GM23338 (cell line): ENCODE measurements around the gene ZBTB46. TPM values are rescaled to one million over a fixed set of nuclear protein-coding genes. Genes with fewer than 3 reads are reported as not detected.

Experiments used
- ATAC-seq: fragments of 200-7000 bp; cut with Tn5 transposase; 3 replicates; pipeline ENCODE4 v1.9.1; 2020
- DNase-seq: peaks from one replicate; pipeline ENCODE4 v3.0.0-alpha.2; 2015; ENCODE audit warnings: low spot score
- H2AFZ ChIP-seq: fragments of 200-600 bp; sonication (generic); 2 replicates; pipeline ENCODE4 v1.8.0; 2016; ENCODE audit warnings: antibody characterized with exemption, mild to moderate bottlenecking, moderate library complexity
- H3F3A ChIP-seq: fragments of 200-600 bp; sonication (generic); replicated peaks from 2 replicates; pipeline ENCODE4 v1.8.0; 2017; ENCODE audit warnings: antibody characterized with exemption, mixed run types, low read depth
- H3K27ac ChIP-seq: fragments of 200-600 bp; sonication (generic); 2 replicates; pipeline ENCODE4 v1.6.1; 2016; ENCODE audit warnings: low read depth
- H3K27me3 ChIP-seq: fragments of 200-600 bp; sonication (generic); 2 replicates; pipeline ENCODE4 v1.8.0; 2016; ENCODE audit warnings: mild to moderate bottlenecking, mixed run types, moderate library complexity; ENCODE audit not compliant: insufficient read depth
- H3K36me3 ChIP-seq: fragments of 200-600 bp; sonication (generic); 2 replicates; pipeline ENCODE4 v1.8.0; 2016; ENCODE audit warnings: mild to moderate bottlenecking; ENCODE audit not compliant: insufficient read depth
- H3K4me1 ChIP-seq: fragments of 200-600 bp; sonication (generic); 2 replicates; pipeline ENCODE4 v1.8.0; 2016; ENCODE audit warnings: mild to moderate bottlenecking, moderate library complexity; ENCODE audit not compliant: insufficient read depth
- H3K4me2 ChIP-seq: fragments of 200-600 bp; sonication (generic); 2 replicates; pipeline ENCODE4 v1.7.1; 2017; ENCODE audit warnings: mixed run types
- H3K4me3 ChIP-seq: fragments of 200-600 bp; sonication (generic); 2 replicates; pipeline ENCODE4 v1.6.1; 2016; ENCODE audit warnings: mixed run types
- H3K79me2 ChIP-seq: fragments of 200-600 bp; sonication (generic); replicated peaks from 2 replicates; pipeline ENCODE4 v1.8.0; 2017; ENCODE audit warnings: mild to moderate bottlenecking; ENCODE audit not compliant: insufficient read depth
- H3K9me2 ChIP-seq: fragments of 200-600 bp; sonication (generic); 2 replicates; pipeline ENCODE4 v1.8.0; 2017; ENCODE audit not compliant: insufficient read depth
- H4K20me1 ChIP-seq: fragments of 200-600 bp; sonication (generic); replicated peaks from 2 replicates; pipeline ENCODE4 v1.8.0; 2017; ENCODE audit warnings: mild to moderate bottlenecking; ENCODE audit not compliant: insufficient read depth
- H3K27ac Mint-ChIP-seq: 2 replicates; pipeline ENCODE4 v1.8.0; 2020; ENCODE audit warnings: inconsistent platforms, mild to moderate bottlenecking, moderate library complexity, mixed read lengths
- H3K27me3 Mint-ChIP-seq: 3 replicates; pipeline ENCODE4 v1.8.0; 2022; ENCODE audit warnings: low read depth, mild to moderate bottlenecking, moderate library complexity, mixed read lengths, inconsistent platforms; ENCODE audit not compliant: insufficient read depth, poor library complexity
- H3K36me3 Mint-ChIP-seq: 3 replicates; pipeline ENCODE4 v1.8.0; 2021; ENCODE audit warnings: low read depth, mild to moderate bottlenecking, inconsistent platforms, moderate library complexity, mixed read lengths
- H3K4me1 Mint-ChIP-seq: 3 replicates; pipeline ENCODE4 v1.8.0; 2020; ENCODE audit warnings: mild to moderate bottlenecking, inconsistent platforms, mixed read lengths
- H3K4me3 Mint-ChIP-seq: 3 replicates; pipeline ENCODE4 v1.8.0; 2021; ENCODE audit warnings: moderate library complexity, mild to moderate bottlenecking, inconsistent platforms, mixed read lengths
- H3K9me3 Mint-ChIP-seq: 3 replicates; pipeline ENCODE4 v1.8.0; 2020; ENCODE audit warnings: moderate library complexity, mild to moderate bottlenecking, inconsistent platforms, mixed read lengths
- CREB1 ChIP-seq: fragments of 250-450 bp; sonication (Bioruptor Pico); IDR thresholded peaks from 2 replicates; pipeline ENCODE4 v1.5.0; 2020; ENCODE audit warnings: low read depth, mild to moderate bottlenecking, moderate library complexity
- EZH2 ChIP-seq: fragments of 200-600 bp; sonication (generic); IDR thresholded peaks from one replicate; pipeline ENCODE4 v1.8.0; 2017; ENCODE audit warnings: antibody characterized with exemption, mild to moderate bottlenecking, low read depth; ENCODE audit not compliant: unreplicated experiment
- EZH2phosphoT487 ChIP-seq: fragments of 200-600 bp; sonication (generic); IDR thresholded peaks from one replicate; pipeline ENCODE4 v1.8.1; 2018; ENCODE audit warnings: antibody characterized with exemption; ENCODE audit not compliant: unreplicated experiment
- POLR2AphosphoS5 ChIP-seq: IDR thresholded peaks from 2 replicates; pipeline ENCODE4 v1.6.1; 2016; ENCODE audit warnings: antibody characterized with exemption, low read depth
- STAT1 ChIP-seq: IDR thresholded peaks from one replicate; pipeline ENCODE4 v1.6.1; 2016; ENCODE audit warnings: antibody characterized with exemption; ENCODE audit not compliant: unreplicated experiment
- ZNF331 ChIP-seq: fragments of 250-450 bp; sonication (Bioruptor Pico); IDR thresholded peaks from 2 replicates; pipeline ENCODE4 v1.5.0; 2020; ENCODE audit warnings: low read depth, mild to moderate bottlenecking, moderate library complexity
- polyA plus RNA-seq: library from polyadenylated mRNA; unstranded; fragments of >200 nt; fragmentation: Nextera tagmentation; extraction: Ambion mirVana; gene quantifications from 2 replicates; pipeline ENCODE4 v1.2.1, GENCODE V29; 2016
- total RNA-seq: library from RNA; depleted of rRNA; stranded (reverse); fragments of >200 nt; shearing (Covaris generic); gene quantifications from 2 replicates; pipeline ENCODE4 v1.2.3, GENCODE V29; 2014
- TF ChIP-seq, protein P1 (sequence below): IDR thresholded peaks from one replicate; pipeline ENCODE4 v1.6.1; 2018; ENCODE audit warnings: antibody characterized with exemption; ENCODE audit not compliant: unreplicated experiment

ZBTB46 gene
- total and polyA plus RNA-seq, 2 experiments from 2014 or later = 3.2 to 26.9 TPM

DNA sequence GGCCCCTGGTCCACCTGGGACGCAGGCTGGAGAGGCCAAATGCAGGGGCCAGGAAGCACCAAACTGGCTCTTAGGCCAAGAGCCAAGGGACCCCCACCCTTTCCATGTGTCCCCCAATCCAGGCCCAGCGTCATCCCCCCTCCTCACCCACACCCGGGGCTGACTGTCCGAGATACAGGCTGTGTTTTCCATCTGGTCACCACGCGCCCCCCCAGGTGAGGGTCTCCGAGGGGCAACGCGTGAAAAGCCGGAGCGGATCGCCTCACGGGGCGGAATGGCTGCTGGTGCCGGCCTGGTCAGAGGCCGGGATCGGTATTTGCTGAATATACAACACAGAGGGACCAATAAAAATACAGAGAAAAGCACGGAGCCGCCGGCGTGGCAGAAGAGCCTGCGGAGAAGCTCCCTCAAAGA is 25.0 kb upstream of the ZBTB46 start:
- Mint-ChIP-seq H3K27me3 (peaks cover 31% of the 10 kb centered on the region), H3K9me3 (no peaks in the 10 kb centered on the region), H3K4me1 (peaks cover 51% of the 10 kb centered on the region), H3K4me3 (peak overlapping the region; percentile 37; the same call in 2 of the 3 replicates), H3K36me3 (peaks cover 6% of the 10 kb centered on the region), H3K27ac (peak overlapping the region; percentile 77; the same call in 1 of the 2 replicates)
- Histone ChIP-seq H3K9me2 (no peaks in the 10 kb centered on the region), H3K4me3 (peak overlapping the region; percentile 54), H3K36me3 (no peaks in the 10 kb centered on the region), H3K4me1 (peaks cover 50% of the 10 kb centered on the region), H3K27me3 (no peaks in the 10 kb centered on the region), H3K27ac (no peak overlapping the region), H3K4me2 (peak overlapping the region; percentile 87), H2AFZ (no peak overlapping the region; the same call in 1 of the 2 replicates), H3K79me2 (no peaks in the 10 kb centered on the region), H3F3A (peaks cover 16% of the 10 kb centered on the region), H4K20me1 (no peaks in the 10 kb centered on the region)
- TF ChIP-seq EZH2phosphoT487 (no peak), ZNF331 (CRISPR knock-in tag) (no peak), STAT1 (no peak), POLR2AphosphoS5 (0 out of 2 replicates have a peak, but pooled peaks have one; percentile 25), CREB1 (CRISPR knock-in tag) (no peak)
- TF ChIP-seq, protein P1, sequence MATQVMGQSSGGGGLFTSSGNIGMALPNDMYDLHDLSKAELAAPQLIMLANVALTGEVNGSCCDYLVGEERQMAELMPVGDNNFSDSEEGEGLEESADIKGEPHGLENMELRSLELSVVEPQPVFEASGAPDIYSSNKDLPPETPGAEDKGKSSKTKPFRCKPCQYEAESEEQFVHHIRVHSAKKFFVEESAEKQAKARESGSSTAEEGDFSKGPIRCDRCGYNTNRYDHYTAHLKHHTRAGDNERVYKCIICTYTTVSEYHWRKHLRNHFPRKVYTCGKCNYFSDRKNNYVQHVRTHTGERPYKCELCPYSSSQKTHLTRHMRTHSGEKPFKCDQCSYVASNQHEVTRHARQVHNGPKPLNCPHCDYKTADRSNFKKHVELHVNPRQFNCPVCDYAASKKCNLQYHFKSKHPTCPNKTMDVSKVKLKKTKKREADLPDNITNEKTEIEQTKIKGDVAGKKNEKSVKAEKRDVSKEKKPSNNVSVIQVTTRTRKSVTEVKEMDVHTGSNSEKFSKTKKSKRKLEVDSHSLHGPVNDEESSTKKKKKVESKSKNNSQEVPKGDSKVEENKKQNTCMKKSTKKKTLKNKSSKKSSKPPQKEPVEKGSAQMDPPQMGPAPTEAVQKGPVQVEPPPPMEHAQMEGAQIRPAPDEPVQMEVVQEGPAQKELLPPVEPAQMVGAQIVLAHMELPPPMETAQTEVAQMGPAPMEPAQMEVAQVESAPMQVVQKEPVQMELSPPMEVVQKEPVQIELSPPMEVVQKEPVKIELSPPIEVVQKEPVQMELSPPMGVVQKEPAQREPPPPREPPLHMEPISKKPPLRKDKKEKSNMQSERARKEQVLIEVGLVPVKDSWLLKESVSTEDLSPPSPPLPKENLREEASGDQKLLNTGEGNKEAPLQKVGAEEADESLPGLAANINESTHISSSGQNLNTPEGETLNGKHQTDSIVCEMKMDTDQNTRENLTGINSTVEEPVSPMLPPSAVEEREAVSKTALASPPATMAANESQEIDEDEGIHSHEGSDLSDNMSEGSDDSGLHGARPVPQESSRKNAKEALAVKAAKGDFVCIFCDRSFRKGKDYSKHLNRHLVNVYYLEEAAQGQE = no peak
- DNase-seq (peak; percentile 77), ATAC-seq (peak; percentile 4)

DNA sequence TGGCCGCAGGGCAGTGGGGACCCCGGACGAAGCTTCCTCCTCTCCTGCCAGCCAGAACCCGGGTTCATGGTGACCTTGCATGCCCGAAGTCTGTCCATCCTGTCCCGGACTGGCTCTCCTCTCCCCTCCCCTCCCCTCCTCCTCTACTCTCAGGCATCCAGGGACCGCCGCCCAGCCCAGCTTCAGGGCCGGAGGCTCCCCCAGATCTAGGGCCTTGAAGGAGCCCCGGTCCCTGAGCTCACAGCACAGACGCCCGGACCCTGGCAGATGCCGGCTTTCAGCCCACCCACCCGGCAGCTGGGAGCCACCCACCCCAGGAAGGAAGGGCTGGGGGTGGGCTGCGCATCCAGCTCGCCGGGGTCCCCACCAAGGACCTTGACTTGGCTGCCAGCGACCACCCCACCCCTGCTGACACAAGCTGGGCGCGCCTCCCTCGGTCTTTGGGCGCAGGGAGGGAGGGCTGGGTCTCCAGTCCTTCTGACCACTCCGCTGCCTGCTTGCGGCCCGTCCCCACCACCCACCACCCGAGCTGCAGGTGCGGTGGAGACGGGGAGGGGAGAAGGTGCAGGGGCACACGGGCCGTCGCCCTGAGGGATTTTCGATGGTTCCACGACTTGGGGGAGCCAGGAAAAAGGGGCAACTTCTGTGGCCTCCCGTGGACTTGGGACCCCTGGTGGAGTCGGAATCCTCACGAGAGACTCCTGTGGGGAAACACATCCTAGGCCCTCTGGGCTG is 24.5 kb upstream of the ZBTB46 start:
- ATAC-seq = peak; percentile 16
- Histone ChIP-seq H3K79me2 (no peaks in the 10 kb centered on the region), H3K27ac (no peak overlapping the region), H3K27me3 (no peaks in the 10 kb centered on the region), H3K4me3 (peak overlapping the region; percentile 54), H3K36me3 (no peaks in the 10 kb centered on the region), H4K20me1 (no peaks in the 10 kb centered on the region), H3K4me1 (peaks cover 46% of the 10 kb centered on the region), H3F3A (peaks cover 10% of the 10 kb centered on the region), H3K4me2 (peak overlapping the region; percentile 87), H3K9me2 (no peaks in the 10 kb centered on the region), H2AFZ (no peak overlapping the region; the same call in 1 of the 2 replicates)
- Mint-ChIP-seq H3K27ac (no peak overlapping the region), H3K9me3 (no peaks in the 10 kb centered on the region), H3K27me3 (peaks cover 32% of the 10 kb centered on the region), H3K4me3 (no peak overlapping the region), H3K4me1 (peaks cover 48% of the 10 kb centered on the region), H3K36me3 (peaks cover under 1% of the 10 kb centered on the region; the same call in 1 of the 3 replicates)
- TF ChIP-seq EZH2phosphoT487 = no peak
- peak; percentile 12; the same call in 1 of the 2 replicates for TF ChIP-seq POLR2AphosphoS5
- TF ChIP-seq EZH2 = no peak
- no peak for TF ChIP-seq STAT1
- peak; percentile 59 for DNase-seq
